ENCODE measurements around the gene CFAP161. TPM values are rescaled to one million over a fixed set of nuclear protein-coding genes. Genes with fewer than 3 reads are reported as not detected.

CFAP161 gene
- polyA plus RNA-seq, 1 of the 3 experiments (the other 2 are of a cell fraction): 0.03 TPM

DNA sequence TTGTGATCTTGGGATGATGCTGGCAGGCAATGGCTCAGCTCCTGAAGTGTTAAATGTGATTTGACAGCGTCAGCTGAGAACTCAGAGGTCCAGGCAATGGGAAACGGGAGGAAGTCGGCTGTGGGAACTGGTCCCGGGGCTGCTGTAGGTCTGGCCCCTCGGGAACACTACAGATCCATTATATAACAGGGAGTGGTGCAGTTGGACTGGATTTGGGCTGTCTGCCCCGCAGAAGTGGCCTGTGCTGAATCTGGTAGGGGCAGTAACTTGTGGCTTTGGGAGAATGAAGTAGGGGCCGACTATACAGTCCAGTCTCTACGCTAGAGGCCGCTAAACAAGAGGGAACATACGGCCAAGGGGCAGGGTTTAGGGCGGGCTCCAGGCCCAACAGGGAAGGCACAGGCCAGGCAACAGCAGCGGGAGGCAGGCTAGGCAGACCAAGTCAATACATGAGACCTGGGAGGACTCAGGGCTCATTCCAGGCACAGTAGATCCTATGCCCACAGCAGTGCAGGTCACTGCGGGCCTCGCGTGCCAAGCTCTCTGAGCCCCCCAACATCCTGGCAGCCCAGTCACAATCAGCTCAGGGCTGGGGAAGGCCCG is 42.3 kb downstream of the CFAP161 start:
- CTCF ChIA-PET: interaction anchor here (2.8 kb wide), 1 partner anchor 90 kb away, joined by 13 read pairs; no protein-coding TSS in a partner anchor
- 34% methylated on average over 12 of the region's 16 CpGs for WGBS (ENCODE audit: low lambda C conversion rate)

DNA sequence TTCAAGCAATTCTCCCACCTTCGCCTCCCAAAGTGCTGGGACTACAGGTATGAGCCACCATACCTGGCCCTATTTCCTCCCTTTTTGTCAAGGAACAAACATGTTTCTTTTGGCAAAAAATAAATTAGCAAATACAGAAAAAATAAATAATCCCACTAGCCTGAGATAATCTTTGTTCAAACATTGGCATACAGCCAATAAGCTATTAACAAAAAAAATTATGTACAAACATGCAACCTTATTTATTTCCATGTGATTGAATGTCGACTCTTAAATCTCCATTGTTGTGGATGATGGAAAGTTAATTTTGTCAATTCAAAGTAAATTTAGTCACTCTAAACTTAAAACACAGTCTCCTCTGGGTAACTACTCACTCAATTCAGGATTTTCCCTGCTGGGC is 44.3 kb downstream of the CFAP161 start:
- no peak for TF ChIP-seq RCOR1 (IDR thresholded peaks at IDR 0.05; ENCODE audit: low read length)
- no peak for TF ChIP-seq SIN3A (IDR thresholded peaks at IDR 0.05; ENCODE audit: borderline replicate concordance, low read depth, low read length)
- no peak for TF ChIP-seq EZH2phosphoT487 (IDR thresholded peaks at IDR 0.05; ENCODE audit: borderline replicate concordance, low read depth)
- no peak for TF ChIP-seq CHD2 (IDR thresholded peaks at IDR 0.05; ENCODE audit: low read length, partially characterized antibody)
- TF ChIP-seq RFX5 (IDR thresholded peaks at IDR 0.05; ENCODE audit: low read length): no peak
- TF ChIP-seq RXRA (IDR thresholded peaks at IDR 0.05; ENCODE audit: borderline replicate concordance, low read depth): no peak
- no peak for TF ChIP-seq FOSL2 (IDR thresholded peaks at IDR 0.05; ENCODE audit: borderline replicate concordance, low read depth)
- TF ChIP-seq, protein P1, sequence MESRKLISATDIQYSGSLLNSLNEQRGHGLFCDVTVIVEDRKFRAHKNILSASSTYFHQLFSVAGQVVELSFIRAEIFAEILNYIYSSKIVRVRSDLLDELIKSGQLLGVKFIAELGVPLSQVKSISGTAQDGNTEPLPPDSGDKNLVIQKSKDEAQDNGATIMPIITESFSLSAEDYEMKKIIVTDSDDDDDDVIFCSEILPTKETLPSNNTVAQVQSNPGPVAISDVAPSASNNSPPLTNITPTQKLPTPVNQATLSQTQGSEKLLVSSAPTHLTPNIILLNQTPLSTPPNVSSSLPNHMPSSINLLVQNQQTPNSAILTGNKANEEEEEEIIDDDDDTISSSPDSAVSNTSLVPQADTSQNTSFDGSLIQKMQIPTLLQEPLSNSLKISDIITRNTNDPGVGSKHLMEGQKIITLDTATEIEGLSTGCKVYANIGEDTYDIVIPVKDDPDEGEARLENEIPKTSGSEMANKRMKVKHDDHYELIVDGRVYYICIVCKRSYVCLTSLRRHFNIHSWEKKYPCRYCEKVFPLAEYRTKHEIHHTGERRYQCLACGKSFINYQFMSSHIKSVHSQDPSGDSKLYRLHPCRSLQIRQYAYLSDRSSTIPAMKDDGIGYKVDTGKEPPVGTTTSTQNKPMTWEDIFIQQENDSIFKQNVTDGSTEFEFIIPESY (IDR thresholded peaks at IDR 0.05; ENCODE audit: borderline replicate concordance, low read depth): no peak
- no peak for TF ChIP-seq NFIC (IDR thresholded peaks at IDR 0.05; ENCODE audit: borderline replicate concordance)
- no peak for TF ChIP-seq GATA2 (CRISPR knock-in tag; IDR thresholded peaks at IDR 0.05)
- TF ChIP-seq EP300 (IDR thresholded peaks at IDR 0.05; ENCODE audit: borderline replicate concordance in 1 of 2, low read depth in 1 of 2, low read length in 1 of 2): no peak
- TF ChIP-seq, protein P2, sequence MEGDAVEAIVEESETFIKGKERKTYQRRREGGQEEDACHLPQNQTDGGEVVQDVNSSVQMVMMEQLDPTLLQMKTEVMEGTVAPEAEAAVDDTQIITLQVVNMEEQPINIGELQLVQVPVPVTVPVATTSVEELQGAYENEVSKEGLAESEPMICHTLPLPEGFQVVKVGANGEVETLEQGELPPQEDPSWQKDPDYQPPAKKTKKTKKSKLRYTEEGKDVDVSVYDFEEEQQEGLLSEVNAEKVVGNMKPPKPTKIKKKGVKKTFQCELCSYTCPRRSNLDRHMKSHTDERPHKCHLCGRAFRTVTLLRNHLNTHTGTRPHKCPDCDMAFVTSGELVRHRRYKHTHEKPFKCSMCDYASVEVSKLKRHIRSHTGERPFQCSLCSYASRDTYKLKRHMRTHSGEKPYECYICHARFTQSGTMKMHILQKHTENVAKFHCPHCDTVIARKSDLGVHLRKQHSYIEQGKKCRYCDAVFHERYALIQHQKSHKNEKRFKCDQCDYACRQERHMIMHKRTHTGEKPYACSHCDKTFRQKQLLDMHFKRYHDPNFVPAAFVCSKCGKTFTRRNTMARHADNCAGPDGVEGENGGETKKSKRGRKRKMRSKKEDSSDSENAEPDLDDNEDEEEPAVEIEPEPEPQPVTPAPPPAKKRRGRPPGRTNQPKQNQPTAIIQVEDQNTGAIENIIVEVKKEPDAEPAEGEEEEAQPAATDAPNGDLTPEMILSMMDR (IDR thresholded peaks at IDR 0.05): no peak
- TF ChIP-seq, protein P3, sequence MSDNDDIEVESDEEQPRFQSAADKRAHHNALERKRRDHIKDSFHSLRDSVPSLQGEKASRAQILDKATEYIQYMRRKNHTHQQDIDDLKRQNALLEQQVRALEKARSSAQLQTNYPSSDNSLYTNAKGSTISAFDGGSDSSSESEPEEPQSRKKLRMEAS (IDR thresholded peaks at IDR 0.05; ENCODE audit: low read depth): no peak
- TF ChIP-seq, protein P4, sequence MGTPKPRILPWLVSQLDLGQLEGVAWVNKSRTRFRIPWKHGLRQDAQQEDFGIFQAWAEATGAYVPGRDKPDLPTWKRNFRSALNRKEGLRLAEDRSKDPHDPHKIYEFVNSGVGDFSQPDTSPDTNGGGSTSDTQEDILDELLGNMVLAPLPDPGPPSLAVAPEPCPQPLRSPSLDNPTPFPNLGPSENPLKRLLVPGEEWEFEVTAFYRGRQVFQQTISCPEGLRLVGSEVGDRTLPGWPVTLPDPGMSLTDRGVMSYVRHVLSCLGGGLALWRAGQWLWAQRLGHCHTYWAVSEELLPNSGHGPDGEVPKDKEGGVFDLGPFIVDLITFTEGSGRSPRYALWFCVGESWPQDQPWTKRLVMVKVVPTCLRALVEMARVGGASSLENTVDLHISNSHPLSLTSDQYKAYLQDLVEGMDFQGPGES (IDR thresholded peaks at IDR 0.05; ENCODE audit: low read depth, low read length): no peak
- TF ChIP-seq FOXM1 (IDR thresholded peaks at IDR 0.05; ENCODE audit: low read depth): no peak
- no peak for TF ChIP-seq GABPA (IDR thresholded peaks at IDR 0.05; ENCODE audit: low read depth)
- TF ChIP-seq, protein P5, sequence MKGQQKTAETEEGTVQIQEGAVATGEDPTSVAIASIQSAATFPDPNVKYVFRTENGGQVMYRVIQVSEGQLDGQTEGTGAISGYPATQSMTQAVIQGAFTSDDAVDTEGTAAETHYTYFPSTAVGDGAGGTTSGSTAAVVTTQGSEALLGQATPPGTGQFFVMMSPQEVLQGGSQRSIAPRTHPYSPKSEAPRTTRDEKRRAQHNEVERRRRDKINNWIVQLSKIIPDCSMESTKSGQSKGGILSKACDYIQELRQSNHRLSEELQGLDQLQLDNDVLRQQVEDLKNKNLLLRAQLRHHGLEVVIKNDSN (IDR thresholded peaks at IDR 0.05; ENCODE audit: borderline replicate concordance, low read depth): no peak
- no peak for TF ChIP-seq YY1 (IDR thresholded peaks at IDR 0.05; ENCODE audit: low read depth)
- TF ChIP-seq ELF1 (IDR thresholded peaks at IDR 0.05): no peak
- TF ChIP-seq, protein P6, sequence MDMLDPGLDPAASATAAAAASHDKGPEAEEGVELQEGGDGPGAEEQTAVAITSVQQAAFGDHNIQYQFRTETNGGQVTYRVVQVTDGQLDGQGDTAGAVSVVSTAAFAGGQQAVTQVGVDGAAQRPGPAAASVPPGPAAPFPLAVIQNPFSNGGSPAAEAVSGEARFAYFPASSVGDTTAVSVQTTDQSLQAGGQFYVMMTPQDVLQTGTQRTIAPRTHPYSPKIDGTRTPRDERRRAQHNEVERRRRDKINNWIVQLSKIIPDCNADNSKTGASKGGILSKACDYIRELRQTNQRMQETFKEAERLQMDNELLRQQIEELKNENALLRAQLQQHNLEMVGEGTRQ (IDR thresholded peaks at IDR 0.05; ENCODE audit: borderline replicate concordance, low read depth, low read length): no peak

More for the DNA sequence above, 42.3 kb downstream of the CFAP161 start:
- Histone ChIP-seq H3K9me3 (no peaks in the 10 kb centered on the region), H3F3A (replicated peaks; ENCODE audit: insufficient read depth) (no peaks in the 10 kb centered on the region), H3K4me2 (no peak overlapping the region), H3K27ac (ENCODE audit: low read depth in 2 of 2, low read length in 1 of 2) (no peak overlapping the region), H3K4me3 (ENCODE audit: low read depth in 2 of 2, low read length in 1 of 2) (no peak overlapping the region), H3K36me3 (replicated peaks in 1 of 2; ENCODE audit: control insufficient read depth in 1 of 2, insufficient read depth in 2 of 2, low read length in 1 of 2) (no peaks in the 10 kb centered on the region), H3K79me2 (ENCODE audit: insufficient read depth) (no peaks in the 10 kb centered on the region), H3K27me3 (ENCODE audit: insufficient read depth) (no peaks in the 10 kb centered on the region), H4K20me1 (ENCODE audit: insufficient read depth) (no peaks in the 10 kb centered on the region), H3K9ac (no peak overlapping the region), H2AFZ (ENCODE audit: low read depth) (no peak overlapping the region), H3K9me2 (no peaks in the 10 kb centered on the region), H3K4me1 (ENCODE audit: control insufficient read depth in 1 of 2, insufficient read depth in 2 of 2, low read depth in 1 of 2, low read length in 1 of 2) (no peaks in the 10 kb centered on the region)
- DNase-seq: no peak
- POLR2A ChIA-PET: no interaction called here
- TF ChIP-seq RXRA (IDR thresholded peaks at IDR 0.05; ENCODE audit: borderline replicate concordance, low read depth) (no peak), RAD21 (IDR thresholded peaks at IDR 0.05; ENCODE audit: low read length) (no peak), ELF1 (IDR thresholded peaks at IDR 0.05) (no peak)

More for the DNA sequence above, 44.3 kb downstream of the CFAP161 start:
- no peaks in the 10 kb centered on the region for H4K20me1 ChIP-seq (ENCODE audit: insufficient read depth)
- H3K9ac ChIP-seq: no peak overlapping the region
- no peaks in the 10 kb centered on the region for H3K36me3 ChIP-seq (replicated peaks in 1 of 2; ENCODE audit: control insufficient read depth in 1 of 2, insufficient read depth in 2 of 2, low read length in 1 of 2)
- no peak overlapping the region for H3K4me2 ChIP-seq
- H3K79me2 ChIP-seq (ENCODE audit: insufficient read depth): no peaks in the 10 kb centered on the region
- no peak for DNase-seq
- 18% methylated on average over 2 of the region's 2 CpGs for WGBS (ENCODE audit: low lambda C conversion rate)
- no peaks in the 10 kb centered on the region for H3K27me3 ChIP-seq (ENCODE audit: insufficient read depth)
- H3K4me1 ChIP-seq (ENCODE audit: control insufficient read depth in 1 of 2, insufficient read depth in 2 of 2, low read depth in 1 of 2, low read length in 1 of 2): no peaks in the 10 kb centered on the region
- ChIA-PET CTCF (interaction anchor here (1.5 to 2.8 kb wide), 3 partner anchors 9 to 88 kb away, joined by 3 to 13 read pairs (median 10); no protein-coding TSS in a partner anchor), POLR2A (no interaction called here)
- H3F3A ChIP-seq (replicated peaks; ENCODE audit: insufficient read depth): no peaks in the 10 kb centered on the region
- no peaks in the 10 kb centered on the region for H3K9me2 ChIP-seq
- H3K4me3 ChIP-seq (ENCODE audit: low read depth in 2 of 2, low read length in 1 of 2): no peak overlapping the region
- no peak overlapping the region for H2AFZ ChIP-seq (ENCODE audit: low read depth)
- no peak overlapping the region for H3K27ac ChIP-seq (ENCODE audit: low read depth in 2 of 2, low read length in 1 of 2)
- H3K9me3 ChIP-seq: no peaks in the 10 kb centered on the region

Measured in SK-N-SH (cell line).